ENCODE results near the gene RAB37.

GRCh38 chr17:74769266-74769855 lies 32.3 kb downstream of the RAB37 start:
- no peak for TF ChIP-seq POLR2A (IDR thresholded peaks at IDR 0.05; ENCODE audit: low read length)
- no peak for TF ChIP-seq GATA1 (IDR thresholded peaks at IDR 0.05; ENCODE audit: low read depth, low read length)

Data from erythroblast (primary cell).